Mammary epithelial cell (primary cell): ENCODE measurements around the gene ZFP42.
"Not testable (repeated sequence)": the region's sequence is repeated elsewhere in the genome, so short reads cannot be mapped to it uniquely, and the experiment has no call there.

Experiments used
- CTCF ChIP-seq, 2 donors: IDR thresholded peaks in 1 of 2; conservative IDR thresholded peaks in 1 of 2; 2 replicates each; pipeline ENCODE4 v1.5.1; 2011 to 2012; ENCODE audit warnings: inconsistent platforms in 2 of 2, low read length in 2 of 2, mild to moderate bottlenecking in 2 of 2, control low read depth in 1 of 2, low read depth in 1 of 2; ENCODE audit not compliant: insufficient read depth in 1 of 2; ENCODE audit errors: extremely low read depth in 1 of 2
- EZH2 ChIP-seq: IDR thresholded peaks from 2 replicates; pipeline ENCODE4 v1.6.1; 2012; ENCODE audit warnings: low read length, inconsistent platforms, borderline replicate concordance

DNA sequence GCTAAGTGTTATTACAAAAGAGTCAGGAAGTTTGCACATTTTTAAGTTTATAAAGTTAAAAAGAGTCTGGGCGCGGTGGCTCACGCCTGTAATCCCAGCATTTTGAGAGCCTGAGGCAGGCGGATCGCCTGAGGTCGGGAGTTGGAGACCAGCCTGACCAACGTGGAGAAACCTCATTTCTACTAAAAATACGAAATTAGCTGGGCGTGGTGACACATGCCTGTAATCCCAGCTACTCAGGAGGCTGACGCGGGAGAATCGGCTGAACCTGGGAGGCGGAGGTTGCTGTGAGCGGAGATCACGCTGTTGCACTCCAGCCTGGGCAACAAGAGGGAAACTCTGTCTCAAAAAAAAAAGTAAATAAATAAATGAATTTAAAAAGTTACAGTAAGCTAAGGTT lies 2.4 kb downstream of the ZFP42 start:
- TF ChIP-seq CTCF (conservative IDR thresholded peaks at IDR 0.05 in 1 of 2, IDR thresholded peaks at IDR 0.05 in 1 of 2; ENCODE audit: extremely low read depth in 1 of 2, insufficient read depth in 1 of 2, low read depth in 1 of 2, low read length in 2 of 2); EZH2: not testable (repeated sequence)
